NCI-H524 treated with DMSO at 0.1 percent for 48 hours (cell line): ENCODE results near the gene IFT27.

Experiments used
- DNase-seq: peaks from one replicate; lab custom pipeline; 2025; lab: John Stamatoyannopoulos, UW

The IFT27 gene

GRCh38 chr22:36775964-36776669 is at the start of gene IFT27:
IFT27 (minus strand) TSS chr22:36776119; CDS start chr22:36775707, 412 bp downstream.
- DNase-seq = peak; percentile 99

DNA sequence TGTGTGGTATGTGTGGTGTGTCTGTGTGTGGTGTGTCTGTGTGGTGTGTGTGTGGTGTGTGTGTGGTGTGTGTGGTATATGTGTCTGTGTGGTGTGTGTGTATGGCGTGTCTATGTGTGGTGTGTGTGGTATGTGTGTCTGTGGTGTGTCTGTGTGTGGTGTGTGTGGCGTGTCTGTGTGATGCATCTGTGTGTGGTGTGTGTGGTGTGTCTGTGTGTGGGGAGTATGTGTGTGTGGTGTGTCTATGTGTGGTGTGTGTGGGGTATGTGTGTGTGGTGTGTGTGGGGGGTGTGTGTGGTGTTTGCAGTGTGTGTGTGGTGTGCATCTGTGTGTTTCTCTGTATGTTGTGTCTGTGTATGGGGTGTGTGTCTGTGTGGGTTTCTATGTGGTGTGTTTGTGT is 48.7 kb upstream of the IFT27 start:
- no peak for DNase-seq

GRCh38 chr22:36823186-36823839 is 47.4 kb upstream of the IFT27 start:
- DNase-seq = no peak

DNA sequence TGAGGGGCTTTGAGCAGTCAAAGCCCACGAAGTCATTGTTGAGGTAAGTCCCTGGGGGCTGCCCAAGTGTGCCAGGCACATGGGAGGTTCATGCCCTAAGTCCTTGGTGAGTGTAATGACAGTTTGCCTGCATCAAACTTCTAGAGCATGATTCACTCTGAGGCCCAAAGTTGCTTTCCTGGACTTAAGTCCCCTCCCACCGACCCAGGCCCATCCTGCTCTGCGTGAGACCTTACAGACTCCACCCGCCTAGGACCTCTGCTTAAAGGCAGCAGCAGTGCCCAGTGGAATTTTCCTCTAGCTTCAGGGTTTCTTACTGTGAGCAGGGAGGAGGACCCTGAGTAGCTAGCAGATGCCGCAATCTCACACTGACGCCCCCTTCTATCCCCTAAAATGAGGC is 46.7 kb upstream of the IFT27 start:
- DNase-seq = no peak

DNA sequence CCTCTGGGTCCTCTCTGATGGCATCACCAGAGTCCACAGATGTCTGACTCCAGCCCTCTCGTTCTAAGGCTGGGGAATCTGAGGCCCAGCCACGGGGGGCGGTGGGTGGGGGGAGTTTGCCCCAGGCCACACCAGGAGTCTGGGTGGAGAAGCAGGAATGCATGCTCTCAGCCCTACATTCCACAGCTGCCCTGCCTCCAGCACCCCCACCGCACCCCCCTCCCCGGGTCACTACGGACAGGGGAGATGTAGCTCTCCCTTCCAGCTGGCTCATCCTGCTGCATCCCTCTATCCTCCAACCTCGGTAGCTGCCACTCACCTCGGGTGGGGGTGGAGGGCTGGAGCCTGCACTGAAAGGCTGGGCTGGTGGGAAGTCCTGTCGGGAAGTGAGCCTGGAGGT is 43.2 kb upstream of the IFT27 start:
- no peak for DNase-seq

DNA sequence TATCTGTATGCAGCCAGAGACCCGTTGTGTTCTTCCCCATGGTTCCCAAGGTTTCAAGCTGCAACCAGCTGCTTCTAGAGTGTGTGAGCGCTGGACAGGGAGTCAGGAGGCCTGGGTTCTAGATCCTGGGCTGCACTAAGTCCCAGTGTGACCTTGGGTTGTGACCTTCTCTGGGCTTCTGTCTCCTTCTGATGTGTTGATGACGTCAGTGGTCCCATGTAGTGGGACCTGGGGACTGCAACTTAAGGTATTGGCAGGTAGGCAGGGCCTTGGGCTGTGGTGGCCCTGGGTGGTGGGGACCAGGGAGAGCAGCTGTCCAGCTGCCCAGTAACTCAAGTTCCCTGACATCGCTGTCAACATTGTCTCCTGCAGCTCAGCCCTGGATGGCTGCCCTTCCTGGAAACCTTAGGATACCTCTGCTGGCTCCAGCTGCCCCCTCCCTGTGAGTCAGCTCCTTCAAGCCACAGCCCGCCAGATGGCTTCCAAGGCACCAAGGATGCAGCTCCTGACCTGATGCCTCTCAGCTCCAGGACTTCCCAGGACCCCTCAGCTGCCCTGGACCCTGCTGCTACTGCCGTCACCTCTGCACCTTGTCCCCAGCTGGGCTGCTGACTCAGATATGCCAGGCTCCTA is 42.2 kb upstream of the IFT27 start:
- no peak for DNase-seq

DNA sequence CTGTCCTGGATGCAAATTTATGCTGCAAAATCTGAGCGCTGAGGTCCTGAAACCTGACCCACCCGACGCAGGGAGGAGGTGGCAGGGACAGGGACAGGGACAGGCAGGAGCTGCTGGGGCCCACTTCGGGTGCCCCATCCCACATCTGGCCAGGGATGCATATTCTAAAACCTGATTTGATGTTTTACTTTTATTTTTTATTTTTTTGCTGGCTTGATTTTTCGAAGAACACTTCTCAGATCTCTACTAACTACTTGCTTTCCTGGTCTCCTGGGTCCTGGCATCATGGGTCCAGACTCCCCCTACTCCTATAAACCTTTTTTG is 41.6 kb upstream of the IFT27 start:
- DNase-seq = no peak

- no peak for DNase-seq
Measured at GRCh38 chr22:36816636-36817524, 41.0 kb upstream of the IFT27 start, which contains the start of gene PVALB. PVALB (minus strand) TSS chr22:36817035; CDS start chr22:36817005, 30 bp downstream.

- no peak for DNase-seq
Measured at GRCh38 chr22:36816339-36816635, 40.4 kb upstream of the IFT27 start.

DNA sequence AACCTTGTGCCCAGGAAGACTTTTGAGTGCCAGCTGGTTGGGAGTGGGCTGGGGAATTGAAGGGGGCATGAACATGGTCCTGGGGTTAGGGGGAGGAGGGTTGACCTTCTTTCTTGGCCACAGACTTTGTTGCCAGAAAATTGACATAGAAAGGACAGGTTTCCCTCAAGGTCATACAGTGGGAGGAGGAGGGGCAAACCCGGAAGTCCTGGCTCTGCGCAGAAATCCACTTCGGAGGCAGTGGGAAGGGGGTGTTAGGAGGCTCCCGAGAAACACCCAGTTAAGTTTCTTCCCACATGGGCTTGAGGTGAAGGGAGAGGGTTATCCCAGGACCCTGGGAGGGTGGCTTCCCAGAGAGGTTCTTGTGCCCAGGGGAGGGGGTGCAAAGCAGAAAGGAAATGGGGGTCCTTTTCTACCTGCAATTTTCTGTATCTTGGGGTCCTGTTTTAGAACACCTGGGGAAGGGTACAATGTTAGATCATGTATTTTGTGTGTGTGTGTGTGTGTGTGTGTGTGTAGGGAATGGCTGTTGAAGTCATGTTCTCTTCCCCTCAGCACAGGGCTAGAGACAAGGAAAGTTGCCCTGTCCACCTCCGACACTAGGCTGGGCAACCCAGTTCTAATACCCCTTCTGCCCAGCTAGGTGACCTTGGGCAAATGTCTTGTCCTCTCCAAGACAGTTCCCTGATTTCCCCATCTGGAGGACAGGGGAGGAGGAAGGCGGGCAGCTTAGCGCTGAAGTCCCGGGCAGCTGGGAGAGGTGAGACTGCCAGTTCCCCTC is 39.8 kb upstream of the IFT27 start:
- DNase-seq = no peak

DNA sequence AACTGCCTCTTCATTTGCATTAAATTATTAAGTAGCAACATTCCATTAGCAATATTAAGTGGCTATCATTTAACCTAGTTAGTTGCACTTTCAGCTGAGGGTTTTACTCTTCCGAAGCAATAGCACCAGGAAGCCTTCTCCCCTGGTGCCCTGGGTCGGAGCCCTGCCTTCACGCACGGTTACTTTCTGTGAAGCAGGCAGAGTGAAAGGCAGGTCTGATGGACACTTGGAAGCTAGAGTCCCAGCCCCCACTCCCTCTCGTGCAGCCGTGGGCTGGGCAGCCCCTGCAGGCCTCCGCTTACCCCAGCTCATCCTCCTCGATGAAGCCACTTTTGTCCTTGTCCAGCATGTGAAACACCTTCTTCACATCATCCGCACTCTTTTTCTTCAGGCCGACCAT is 38.9 kb upstream of the IFT27 start:
- DNase-seq = no peak

DNA sequence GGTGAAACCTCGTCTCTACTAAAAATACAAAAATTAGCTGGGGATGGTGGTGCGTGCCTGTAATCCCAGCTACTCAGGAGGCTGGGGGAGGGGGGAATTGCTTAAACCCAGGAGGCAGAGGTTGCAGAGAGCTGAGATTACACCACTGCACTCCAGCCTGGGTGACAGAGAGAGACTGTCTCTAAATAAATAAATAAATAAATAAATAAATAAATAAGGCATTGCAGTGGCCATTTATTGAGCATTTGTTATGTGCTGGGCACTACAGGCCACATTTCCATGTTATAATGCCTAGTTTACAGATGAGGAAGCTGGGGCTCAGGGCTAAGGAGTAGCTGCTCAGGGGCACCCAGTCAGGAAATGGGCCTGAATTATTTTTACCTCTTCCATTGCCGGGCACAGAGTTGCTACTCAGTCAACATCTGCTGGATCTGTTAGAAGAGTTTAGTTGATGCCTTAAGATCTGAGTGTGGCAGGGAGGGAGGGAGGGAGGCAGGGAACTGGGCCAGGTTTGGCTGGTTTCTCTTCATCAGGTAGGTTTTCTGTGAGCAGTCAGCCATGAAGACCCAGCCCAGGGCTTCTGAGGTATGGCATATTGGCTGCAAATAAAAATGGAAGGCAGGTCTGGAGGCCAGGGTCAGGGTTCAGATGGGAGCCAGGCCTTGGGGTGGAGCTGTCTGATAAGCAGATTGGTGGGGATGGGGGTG is 35.3 kb upstream of the IFT27 start:
- no peak for DNase-seq

DNA sequence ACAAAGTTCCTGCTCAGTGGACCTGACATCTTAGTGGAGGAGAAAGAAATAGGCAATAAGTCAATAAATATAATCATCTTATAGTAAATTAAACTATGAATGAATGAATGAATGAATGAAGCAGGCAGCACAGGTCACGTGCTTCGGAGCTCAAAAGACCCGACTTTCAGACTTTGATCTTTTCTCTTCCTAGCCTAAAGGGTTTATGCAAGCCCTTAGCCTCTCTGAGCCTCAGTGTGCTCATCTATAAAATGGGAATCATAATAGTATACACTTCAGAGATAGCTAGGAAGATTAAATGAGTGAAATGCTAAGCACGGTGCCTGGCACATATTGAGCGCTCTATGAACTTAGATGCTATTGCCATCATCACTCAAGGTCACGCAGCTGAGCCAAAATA is 33.4 kb upstream of the IFT27 start:
- no peak for DNase-seq

DNA sequence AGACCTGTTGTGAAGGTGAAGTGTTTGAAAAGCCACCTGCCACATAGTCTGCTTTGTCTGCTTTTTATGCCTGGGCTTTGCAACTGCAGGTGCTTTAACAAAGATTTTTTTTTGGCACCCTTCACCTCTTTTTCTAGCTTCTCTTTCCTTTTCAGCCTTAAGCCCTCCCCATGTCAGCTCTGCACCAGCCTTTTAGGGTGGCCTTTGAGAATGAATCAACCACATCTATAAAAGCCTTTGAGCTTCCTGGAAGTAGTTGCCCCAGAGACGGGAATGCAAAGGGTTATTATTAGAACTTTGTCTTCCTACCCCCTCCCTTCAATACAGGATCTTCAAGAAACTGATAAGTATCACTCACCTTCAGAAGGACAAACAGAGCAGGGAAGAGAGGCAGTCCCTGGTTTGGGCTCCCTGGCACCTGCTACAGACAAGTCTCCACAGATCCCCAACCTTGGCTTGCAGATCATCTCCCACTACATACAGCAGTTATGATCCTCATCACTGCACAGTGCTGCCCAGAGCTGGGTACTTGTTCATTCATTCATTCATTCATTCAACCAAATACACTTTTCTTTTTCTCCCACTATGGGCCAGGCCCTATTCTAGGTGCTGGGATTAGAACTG is 32.9 kb upstream of the IFT27 start:
- DNase-seq = no peak

DNA sequence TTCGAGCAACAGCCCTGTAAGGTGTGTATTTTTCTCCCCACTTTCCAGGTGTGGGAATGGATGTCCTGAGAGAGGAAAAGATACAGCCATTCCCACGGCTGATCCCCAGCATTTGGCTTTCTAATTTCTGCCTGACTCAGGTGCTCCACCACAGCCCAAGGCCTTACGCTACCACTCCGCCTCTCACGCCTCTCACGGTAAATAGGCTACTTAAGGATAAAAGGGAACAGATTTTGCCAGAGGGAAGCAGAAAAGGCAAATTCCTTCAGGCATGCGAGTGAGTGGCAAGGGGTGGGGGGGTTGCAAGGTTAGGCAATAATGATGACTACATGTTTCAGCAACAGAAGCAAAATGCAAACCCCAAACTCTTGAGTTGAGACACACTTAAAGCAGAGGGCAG is 31.7 kb upstream of the IFT27 start:
- DNase-seq = no peak

- DNase-seq = peak; percentile 66
Measured at GRCh38 chr22:36806835-36807234, 30.9 kb upstream of the IFT27 start.

GRCh38 chr22:36803358-36803757 is 27.4 kb upstream of the IFT27 start:
- no peak for DNase-seq

DNA sequence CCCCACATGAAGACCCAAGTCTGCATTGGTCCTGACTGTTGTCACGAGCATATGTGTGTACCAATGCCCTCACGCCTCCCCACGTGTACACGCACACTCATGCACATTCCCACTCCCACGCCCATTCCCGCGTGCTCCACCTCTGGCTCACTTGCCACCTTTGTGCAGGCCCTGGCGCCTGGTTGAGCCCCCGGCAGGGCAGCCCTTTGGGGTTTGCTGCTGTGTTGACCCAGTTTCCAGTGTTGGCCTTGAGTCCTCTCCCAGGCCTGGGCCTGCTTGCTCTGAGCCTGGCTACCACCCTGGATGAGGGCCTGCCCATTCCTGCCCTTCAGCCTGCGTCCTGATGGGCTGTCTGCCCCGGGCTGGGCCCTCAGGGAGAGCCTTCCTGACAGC is 22.8 kb upstream of the IFT27 start:
- no peak for DNase-seq

DNA sequence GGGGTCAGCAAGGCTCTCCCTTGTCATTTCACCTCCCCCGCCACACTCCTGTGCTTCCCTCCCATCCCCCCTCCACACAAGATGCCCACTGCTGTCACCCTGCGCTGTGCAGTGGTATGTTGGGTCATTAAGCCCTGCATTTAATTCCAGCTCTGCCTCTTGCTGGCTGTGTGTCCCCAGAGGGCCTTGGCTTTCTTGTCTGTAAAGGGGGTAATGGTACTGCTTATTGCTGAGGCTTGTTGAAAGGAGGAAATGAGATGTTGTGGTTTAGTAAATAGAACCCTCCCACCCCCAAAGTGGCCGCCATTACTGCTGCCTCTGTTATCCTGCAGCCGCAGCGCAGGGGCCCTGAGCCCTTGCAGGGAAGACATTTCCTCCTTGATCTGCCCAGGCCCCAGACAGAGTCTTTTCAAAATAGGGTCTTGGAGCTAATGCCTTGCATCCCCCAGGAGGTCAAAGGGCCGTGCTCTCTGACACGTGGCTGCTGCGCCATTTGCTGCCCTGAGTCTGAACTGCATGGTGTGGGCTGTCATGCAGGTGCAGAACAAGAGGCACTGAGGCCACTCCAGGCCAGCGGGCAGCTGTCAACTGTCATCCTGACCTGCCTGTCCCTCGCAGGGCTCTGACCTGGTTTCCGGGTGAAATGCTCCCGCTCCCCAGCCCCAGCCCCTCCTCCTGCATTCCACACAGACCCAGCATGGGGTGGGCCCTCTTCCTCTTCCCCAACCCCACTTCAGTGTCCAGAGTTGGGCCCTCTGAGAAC is 22.2 kb upstream of the IFT27 start:
- DNase-seq = no peak

- DNase-seq = no peak
Measured at GRCh38 chr22:36797374-36797773, 21.5 kb upstream of the IFT27 start.
